Activated CD4-positive, CD25-positive, alpha-beta regulatory T cell treated with anti-CD3 and anti-CD28 coated beads, Interleukin-2, amount 50 U/mL, for 24 hours (primary cell): ENCODE data around the gene CCDC85C.

ENCODE experiments used
- ATAC-seq, 2 donors: fragments of 150-1000 bp; cut with Tn5 transposase; one replicate each; pipeline ENCODE4 v1.10.0; 2021; ENCODE audit warnings: mild to moderate bottlenecking in 1 of 2, moderate library complexity in 1 of 2

Gene CCDC85C

DNA sequence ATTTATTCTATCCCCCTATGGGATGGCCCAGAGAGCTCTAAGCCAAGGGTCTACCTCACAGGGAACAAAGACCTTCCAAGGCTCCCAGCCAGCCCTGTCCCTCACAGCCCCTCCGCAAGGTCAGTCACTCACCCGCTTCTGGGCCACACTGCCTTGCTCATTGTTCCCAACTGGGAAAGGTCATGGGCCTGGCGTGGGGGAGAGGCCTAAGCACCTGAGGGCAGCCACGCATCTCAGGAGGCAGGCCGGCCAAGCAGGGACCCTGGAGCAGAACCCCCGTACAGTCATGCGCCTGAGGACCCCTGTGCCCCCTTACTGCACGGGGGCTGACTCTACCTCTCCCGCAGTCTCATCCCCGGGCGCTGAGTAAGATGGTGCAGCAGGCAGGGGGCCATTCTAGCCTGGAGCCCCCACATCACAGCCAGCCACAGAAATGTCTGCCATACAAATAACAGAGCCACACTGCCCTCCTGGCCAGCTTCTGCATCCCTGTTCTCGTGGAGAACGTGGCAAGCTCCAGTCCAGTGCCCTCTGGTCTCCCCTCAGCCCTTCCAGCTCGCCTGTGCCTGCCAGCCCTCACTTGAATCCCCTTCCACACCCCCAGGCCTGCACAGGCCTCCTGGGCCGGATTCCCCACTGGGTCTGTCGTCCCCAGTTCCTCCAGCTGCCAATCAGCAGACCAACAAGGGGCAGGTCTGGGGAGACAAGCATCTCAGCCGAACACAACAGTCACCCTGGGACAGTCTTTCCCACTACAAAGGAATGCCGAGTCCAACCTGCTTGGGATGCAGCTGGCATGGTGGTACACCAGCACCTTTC is 16.3 kb downstream of the CCDC85C start:
- ATAC-seq = no peak

DNA sequence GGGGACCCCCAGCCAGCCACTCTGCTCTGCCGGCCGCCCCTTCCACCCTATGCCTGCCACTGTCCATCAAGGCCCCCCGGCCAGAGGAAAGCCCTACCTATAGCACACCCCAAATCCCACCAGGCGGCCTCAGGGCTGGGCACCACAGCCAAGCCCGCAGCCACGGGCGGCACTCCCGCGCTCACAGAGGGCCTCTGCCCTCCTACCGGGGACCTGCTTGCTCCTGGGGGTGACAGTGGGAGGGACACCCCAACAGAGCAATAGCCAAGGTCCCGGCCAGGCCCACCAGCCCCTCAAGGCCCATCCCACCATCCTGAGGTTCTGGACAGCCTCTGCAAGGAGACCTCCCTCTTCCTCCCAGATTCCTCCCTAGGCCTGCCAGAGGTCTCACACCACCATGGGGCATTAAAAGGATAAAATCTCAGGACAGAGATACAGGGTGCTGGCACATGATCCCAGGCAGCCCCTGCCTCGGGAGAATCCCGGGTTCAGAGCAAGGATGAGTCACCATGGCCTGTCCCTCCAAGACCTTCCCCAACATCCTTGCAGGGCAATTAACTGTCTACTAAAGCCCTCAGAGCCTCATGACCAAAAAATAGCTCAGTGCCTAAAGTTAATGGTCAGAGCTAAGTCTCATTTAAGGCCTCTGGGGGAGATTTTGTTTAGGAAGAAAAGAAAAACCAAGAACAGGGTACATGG is 17.1 kb downstream of the CCDC85C start:
- no peak for ATAC-seq

DNA sequence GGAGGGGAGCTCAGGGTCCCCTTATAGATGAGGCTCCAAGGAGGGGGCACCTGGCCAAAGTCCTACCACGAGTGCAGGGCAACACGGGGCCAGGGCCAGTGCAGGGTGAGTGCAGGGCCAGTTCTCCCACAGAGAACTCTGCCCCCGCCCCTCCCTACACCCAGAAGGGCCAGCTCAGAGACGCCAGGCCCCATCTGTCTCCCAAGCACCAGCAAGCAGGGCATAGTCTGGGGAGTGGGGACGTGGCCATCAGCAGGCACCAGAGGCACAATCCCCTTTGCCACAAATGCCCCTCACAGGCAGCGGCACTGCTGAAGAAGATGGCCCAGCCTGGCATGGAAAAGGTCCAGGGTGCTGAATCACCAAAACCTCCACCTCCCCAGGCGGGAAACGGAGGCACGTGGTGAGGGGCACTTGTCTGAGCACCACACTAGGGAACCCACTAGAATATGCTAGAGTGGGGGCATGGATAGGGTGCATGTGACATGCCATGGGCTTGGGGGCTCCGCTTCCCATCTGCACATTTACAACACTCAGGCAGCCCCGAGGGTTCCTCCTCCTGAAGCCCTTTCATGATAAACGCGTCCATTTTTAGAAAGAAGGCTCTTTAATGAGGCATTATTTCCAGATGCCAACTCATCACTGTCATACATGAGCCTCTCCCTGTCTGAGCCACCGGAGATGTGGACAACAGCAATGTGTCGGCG is 17.8 kb downstream of the CCDC85C start:
- ATAC-seq = no peak

DNA sequence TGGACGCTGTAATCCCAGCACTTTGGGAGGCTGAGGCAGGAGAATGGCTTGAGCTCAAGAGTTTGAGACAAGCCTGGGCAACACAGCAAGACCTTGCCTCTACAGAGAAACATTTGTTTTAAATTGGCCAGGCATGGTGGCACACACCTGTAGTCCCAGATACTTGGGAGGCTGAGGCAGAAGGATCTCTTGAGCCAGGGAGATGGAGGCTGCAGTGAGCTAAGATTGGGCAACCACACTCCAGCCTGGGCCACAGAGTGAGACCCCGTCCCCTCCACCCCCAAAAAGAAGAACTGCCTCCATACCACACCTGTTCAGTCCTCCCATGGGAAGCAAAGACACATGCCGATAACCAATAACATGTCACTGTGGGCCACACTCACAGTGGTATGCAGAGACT is 19.2 kb downstream of the CCDC85C start:
- no peak for ATAC-seq

DNA sequence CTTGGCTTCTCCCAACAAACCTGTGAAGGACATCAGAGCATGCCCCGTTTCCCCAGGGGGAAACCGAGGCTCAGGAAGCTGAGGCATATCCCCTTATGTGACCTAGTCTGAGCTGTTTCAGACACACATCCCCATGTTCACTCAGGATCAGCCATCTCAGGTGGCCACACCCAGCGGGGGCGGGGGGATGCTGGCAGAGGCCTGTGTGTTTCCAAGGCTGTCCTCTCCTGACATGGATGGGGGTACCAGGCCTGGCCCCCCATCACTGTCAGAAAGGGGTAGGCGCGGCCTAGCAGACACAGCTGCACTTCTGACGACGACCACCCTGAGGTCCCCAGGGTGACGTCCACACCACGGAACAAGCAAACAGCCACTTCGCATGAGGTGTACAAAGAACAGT is 22.1 kb downstream of the CCDC85C start:
- ATAC-seq = no peak

DNA sequence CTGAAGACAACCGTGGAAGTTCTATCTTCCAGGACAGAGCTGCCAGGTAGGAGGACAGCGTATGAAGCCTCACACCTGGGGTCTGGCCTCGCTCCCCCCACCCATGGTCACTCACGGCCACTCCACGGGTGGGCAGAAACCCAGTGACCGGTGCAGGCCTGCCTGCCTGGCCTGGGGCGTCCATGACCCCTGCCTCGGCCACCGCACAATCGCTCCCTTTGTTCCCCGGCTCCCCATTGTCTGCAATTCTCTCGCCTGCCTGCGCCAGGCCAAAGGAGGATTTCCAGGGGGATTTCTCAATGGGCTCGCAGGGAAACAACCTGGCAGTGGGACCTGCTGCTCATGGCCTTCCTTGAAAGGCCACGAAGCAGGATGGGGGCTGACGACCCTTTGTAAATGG is 22.6 kb downstream of the CCDC85C start:
- ATAC-seq = no peak

DNA sequence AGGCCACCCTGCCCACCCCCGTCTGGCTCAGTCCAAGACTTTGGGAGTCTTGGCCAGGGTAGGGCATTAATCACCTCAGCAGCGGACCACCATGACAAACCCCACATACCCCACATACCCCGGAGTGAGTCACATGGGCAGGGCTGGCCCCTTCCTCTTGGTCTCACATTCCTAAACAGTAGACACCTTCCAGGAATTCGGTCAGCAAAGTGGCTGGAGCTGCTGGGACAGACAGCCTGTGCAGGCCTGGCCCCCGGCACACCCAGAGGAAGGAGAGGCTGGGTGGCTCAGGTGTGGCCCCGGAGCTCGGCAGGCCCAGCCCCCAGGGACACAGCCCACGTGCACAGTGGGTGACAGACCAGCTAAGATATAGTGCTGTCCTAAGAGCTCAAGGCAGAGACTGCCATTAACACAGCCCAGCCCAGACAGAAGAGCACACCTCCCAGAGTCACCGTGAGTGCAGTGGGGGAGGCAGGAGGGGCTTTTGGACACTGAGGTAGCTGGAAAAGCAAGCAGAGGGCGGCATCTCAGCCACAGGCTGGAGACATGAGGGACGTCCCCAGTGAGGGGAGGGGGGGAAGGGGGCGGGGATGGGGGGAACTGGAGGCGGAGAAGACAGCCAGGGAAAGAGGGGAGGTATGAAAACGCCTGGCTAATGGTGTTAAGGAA is 24.0 kb downstream of the CCDC85C start:
- no peak for ATAC-seq

DNA sequence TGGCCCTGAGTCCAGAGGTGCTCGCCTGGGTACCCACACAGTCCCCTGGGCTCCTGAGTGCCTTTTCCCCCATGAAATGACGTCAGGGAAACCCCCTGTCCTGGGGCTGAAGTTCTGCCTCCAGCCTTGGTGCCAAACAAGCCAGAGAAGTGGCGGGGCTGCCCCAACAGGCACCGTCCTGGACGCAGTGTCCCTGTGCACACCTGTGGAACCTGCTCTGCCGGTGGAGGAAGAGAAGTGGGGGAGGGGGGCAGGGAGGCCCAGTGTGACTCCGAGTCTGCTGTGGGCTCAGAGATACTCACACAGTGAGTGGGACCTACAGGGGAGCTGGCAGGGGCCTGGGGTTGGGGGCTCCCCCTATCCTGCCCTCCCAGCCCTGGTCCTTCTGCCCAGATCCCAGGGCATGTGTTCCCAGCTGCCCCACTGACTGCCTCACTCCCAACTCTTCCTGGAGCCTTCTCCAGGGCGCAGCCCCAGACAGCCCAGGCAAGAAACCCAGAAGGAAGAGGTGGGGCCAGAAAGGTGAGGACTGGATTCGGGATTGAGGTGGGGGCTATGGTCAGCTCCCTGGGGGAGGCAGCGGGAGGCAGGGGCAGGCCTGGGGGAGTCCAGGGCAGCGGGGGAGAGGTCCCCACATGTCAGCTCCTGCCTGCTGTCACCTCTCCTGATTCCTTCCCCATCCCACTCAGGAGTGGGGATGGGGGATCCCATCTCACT is 24.7 kb downstream of the CCDC85C start:
- ATAC-seq = no peak

DNA sequence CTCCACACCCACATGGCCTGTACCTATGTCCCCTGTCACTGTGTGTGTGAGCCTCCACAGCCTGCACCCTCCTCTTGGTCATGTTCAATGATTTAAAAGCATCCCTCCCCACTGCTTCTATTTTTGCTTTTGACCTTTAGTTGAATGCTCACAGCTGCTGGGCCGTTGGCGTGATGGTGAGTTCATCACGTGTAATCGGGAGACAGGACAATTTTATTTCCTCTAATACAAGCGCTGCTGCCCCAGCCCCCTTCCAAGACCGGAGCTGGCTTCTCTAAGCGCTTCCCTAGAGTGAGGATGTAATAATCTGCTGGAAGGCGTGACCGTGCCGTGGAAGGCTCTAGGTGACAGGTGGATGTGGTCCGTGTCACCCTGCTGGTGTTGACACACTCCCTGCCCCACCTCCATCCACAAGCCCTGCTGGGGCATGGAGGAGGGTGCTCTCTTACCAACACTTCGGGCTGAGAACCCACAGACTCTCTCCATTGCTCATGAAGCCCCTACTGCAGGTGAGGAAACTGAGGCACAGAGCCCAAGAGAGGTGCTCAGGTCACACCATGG is 25.4 kb downstream of the CCDC85C start:
- ATAC-seq = no peak

DNA sequence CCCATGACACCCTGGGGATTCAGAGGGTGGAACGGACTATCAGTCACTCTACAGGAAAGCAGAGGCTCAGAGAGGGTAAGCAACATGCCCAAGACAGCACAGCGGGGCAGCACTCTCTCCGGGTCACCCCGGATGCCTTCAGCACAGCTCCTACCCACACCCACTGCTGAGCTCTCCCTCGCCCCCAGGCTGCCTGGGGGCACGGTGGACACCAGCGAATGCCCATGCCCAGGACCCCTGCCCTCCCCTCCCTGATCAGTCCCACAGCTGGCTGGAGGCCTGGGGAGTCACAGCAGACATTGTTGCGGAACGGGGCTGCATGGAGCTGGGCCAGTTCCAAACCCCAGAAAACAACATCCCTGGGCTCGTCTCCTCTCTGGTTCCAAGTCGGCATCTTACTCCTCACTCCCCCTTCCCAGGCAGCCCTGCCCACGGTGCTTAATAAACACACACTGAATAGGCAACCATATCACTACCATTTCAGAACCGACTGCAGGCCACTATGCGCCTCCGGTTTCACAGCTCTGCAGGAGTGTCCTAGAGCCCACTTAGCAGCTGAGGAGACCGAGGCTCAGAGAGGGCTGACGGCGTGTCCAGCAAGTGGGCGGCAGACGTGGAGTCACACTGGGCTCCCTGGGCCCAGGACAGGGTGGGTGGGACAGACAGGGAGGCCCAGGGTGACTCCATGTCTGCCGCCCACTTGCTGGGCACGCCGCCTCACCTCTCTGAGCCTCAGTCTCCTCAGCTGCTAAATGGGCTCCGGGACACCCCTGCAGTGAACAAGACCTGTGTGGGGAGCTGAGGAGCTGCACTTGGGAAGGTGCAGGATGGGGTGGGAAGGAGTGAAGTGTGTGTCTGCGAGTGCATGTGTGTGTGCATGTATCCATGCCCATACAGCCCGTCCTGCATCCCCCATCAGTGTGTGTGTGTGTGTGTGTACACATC is 27.0 kb downstream of the CCDC85C start:
- ATAC-seq = no peak

DNA sequence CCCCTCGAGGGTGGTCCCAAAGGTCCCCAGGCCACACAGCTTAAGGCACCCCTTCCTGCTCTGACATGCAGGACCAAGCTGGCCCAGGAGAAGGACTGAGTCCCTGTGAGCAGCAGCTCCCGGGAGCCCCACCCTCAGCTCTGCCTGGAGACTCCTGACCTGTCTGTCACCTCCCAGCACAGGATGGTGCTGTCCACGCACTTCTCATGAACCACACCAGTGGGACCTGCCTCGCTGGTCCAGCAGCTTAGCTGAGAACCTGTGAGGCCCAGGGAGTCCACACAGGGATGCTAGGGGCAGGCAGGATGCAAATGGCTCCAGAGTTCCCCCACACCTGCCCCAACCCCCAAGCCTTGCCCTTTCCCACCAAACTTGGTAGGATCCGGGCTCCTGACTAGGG is 27.7 kb downstream of the CCDC85C start:
- no peak for ATAC-seq

DNA sequence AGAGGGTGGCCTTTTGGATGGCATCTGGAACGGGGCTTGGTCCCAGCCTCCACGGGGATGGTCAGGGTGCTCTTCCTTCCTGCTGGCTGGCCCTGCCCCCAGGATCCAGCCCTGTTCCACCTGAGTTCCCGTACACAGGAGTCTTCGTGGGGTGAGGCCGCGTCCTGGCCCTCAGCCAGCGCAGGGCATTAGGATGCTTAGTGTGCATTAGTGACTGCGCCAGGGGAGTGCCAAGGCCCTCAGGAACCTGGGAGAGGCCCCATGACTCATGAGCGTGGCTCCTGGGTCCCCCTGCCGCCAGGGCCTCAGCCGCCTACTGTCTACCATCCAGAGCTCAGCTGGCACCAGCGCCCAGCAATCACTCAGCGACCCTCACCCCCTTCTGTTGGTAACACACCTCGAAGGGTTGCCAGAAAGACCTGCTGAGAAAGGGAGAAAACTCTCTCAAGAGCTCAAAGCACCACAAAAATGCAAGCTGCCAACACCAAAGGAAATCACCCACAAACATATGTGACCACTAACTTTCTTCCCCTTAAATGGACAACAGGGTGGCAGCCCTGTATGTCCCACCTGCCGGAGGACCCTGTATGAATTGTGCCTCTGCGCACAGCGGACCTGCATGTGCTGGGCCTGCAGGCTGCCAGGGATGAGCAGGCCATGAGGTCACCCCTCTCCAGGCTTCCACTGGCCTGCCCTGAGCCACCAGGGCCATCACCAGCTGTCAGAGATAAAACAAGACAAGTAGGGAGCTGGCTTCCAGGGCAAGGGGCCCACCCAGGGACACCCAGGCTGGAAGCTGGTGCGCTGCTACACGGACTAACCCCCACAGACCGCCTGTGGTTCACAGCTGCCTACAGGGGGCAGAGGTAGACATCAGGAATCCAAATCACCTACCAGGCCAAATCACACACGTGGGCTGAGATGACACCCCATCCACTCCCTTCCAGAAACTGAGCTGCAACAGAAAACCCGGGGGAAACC is 28.7 kb downstream of the CCDC85C start:
- ATAC-seq = no peak

DNA sequence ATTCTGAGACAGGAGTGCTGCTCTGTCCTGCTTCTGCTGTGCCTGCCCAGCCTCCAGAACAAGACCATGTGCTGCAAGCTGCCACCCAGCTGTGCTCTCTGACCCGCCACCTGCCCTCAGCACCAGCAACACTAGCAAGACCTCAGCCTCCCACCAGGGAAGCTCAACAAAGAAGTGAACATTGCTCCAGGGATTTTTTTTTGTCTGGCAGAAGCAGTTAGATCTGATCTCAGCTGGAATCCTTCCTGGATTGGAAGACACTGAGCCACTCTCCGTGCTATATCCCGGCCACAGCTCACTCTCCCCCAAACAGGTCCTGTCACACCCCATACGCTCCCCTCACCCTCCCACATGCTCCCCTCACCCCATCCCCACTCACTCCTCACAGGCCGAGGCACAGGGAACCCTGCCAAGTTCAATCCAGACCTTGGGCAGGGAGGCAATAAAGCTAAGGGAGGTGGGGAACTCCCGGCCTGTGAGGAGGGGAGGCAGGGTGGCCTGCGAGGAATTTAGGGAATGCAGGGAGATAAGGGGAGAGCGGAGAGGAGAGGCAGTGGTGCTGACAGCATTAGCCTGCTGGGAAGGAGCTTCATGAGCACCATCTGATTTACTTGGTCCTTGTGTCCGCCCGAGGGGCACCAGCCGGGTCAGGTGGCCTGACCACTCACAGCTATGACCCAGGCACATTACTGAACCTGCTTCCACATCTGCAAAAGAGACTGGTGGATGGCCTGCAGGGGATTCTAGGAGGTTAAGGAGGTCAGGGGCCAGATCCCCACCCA is 29.7 kb downstream of the CCDC85C start:
- no peak for ATAC-seq

DNA sequence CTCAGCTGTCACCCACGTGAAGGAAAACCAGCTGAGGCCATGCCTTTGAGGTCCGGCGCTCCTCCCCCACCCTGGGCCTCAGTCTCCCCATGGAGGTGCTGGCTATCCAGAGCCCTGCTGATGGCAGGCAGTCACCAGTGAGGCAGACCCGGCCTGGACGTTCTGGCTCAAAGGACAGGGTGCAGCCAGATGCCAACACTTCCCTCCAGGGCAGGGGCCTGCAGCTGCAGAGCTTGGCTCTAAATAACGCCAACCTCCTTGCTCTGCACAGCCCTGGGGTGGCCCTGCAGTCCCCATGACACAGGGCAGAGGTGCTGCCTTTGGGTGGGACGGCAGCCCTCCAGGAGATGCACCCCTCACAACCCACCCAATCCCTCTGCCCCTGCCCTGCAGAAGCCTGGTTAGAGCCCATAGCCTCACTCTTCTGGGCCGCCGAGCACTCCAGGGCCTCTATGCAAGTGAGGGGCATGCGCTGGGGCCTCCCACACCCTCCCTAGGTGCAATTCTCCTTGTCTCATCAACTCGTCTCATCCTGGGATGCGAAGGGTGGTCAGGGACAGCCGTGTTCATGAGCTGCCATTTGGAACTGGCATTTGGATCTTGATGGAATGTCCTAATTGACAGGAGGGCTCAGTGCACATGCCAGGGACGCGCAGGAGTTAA is 30.4 kb downstream of the CCDC85C start:
- ATAC-seq = no peak

DNA sequence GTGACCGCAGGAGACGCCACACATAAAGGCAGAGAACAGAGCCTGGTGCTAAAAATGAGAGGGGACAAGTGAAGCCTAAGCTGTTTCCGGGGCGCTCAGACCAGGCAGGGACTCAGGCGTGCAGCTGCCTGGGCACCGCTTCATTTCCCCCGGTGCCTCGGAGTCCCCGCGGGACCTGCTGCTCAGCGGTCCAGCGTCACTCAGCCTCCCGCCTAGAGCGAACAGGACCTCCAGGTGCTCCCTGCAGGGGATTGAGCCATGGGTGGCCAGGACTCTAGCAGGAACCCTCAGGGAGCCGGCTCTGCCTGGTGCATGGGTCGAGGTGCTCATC is 31.0 kb downstream of the CCDC85C start:
- ATAC-seq = no peak

DNA sequence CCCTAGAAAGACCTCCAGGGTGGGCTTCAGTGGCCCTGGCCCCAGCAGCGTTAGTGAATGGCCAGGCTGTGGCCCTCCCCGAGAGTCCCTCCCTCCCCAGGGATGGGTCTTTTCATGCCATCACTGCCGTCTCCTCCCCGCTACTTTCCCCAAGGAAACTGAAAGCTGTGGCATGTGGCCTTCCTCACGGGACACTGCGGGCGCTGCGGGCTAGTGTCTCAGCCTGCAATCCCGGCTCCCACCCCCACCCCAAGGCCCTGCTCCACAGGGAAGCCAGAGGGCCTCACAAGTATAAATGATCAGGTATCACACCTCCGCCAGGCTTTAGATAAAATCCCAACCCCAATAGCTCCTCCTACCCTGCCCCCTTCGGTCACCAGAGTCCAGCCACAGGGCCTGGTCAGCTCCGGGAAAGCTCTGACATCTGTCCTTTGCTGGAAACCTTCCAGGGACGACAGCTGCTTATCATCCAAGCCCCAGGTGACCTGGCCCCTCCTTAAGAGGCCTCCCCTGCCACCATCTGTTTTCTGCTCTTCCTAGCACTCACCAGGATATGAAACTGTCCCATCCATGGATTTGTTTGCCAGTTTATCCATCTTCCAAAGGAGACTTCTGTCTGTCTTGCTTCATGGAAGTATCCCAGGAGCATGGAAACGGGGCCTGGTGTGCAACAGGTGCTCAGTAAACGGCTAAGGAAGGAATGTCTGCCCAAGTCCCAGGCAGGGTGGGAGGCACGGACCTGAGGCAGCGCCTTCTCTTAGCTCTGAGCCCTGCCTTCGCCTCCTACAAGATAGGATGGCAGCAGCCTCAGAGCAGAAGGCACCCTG is 31.6 kb downstream of the CCDC85C start:
- ATAC-seq = no peak

DNA sequence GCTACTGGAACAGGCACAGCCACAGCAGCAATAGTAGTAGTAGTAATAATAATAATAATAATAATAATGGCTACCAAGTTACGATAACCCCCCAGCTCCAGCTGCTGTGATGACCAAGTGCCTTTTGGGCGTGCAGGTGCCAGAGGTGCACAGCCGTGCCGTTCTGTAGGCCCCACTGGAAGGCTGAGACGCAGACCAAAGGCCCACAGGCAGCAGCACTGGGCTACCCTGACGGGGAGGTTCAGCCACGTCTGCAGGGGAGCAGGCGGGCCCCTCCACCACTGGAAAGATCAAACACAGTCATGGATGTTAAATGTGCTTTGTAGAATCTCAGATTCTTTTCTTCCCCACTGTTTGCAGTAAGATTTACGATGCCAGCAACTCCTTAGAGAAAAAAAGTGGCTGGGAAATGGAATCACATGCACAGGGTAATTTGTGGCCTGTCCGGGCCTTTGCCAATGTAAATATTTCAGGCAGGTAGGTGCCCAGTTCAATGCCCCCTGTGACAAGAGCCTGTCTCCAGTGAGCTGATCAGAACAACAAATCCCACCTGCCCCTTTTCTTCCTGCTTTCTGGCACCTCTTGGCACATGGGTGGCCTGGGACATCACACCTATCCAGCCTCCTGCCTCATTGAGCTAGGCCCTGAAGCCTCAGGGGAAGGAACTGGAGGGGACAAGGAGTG is 32.6 kb downstream of the CCDC85C start:
- ATAC-seq = no peak
